Gastroesophageal sphincter (tissue), 4 donors: ENCODE data around the gene ZNF385B. TPM values are rescaled to one million over a fixed set of nuclear protein-coding genes. Genes with fewer than 3 reads are reported as not detected.
A peak's percentile ranks its signal among the peaks of the same experiment; 100 is the strongest.

Experiments
- ATAC-seq: fragments of 150-250 bp; one replicate; pipeline ENCODE4 v1.9.1; 2016; ENCODE audit warnings: mild to moderate bottlenecking, moderate library complexity
- H3K27ac ChIP-seq, 4 donors: fragments of 200-600 bp; sonication (generic) in 3 of 4; 1 replicate in 3 of 4; 2 replicates in 1 of 4; pipeline ENCODE4 v1.5.1; 2016 to 2019
- H3K27me3 ChIP-seq: fragments of 200-600 bp; sonication (generic); one replicate; pipeline ENCODE4 v1.5.1; 2019
- H3K36me3 ChIP-seq, 2 donors: fragments of 200-600 bp; sonication (generic); one replicate each; pipeline ENCODE4 v1.5.1; 2019; ENCODE audit warnings: control low read depth in 1 of 2
- H3K4me1 ChIP-seq, 3 donors: fragments of 200-600 bp; sonication (generic); 1 replicate in 2 of 3; 2 replicates in 1 of 3; pipeline ENCODE4 v1.5.1; 2016 to 2019; ENCODE audit warnings: control low read depth in 2 of 3
- H3K4me3 ChIP-seq, 2 donors: fragments of 200-600 bp; sonication (generic); one replicate each; pipeline ENCODE4 v1.5.1; 2019; ENCODE audit warnings: mild to moderate bottlenecking in 1 of 2, moderate library complexity in 1 of 2
- H3K9me3 ChIP-seq, 3 donors: fragments of 200-600 bp; sonication (generic); one replicate each; pipeline ENCODE4 v1.5.1; 2017 to 2019; ENCODE audit warnings: control low read depth in 2 of 3
- CTCF ChIP-seq, 4 experiments: fragments of 200-600 bp in 2 of 4; fragments of 450-650 bp in 2 of 4; sonication (generic) in 1 of 4; IDR thresholded peaks; one replicate each; pipeline ENCODE4 v1.5.1; 2017 to 2019; ENCODE audit warnings: antibody characterized with exemption in 4 of 4, mild to moderate bottlenecking in 2 of 4, moderate library complexity in 2 of 4
- EP300 ChIP-seq: sonication (generic); formaldehyde crosslinking; IDR thresholded peaks from one replicate; pipeline ENCODE4 v1.6.1; 2017; ENCODE audit warnings: antibody characterized with exemption, mild to moderate bottlenecking
- POLR2A ChIP-seq, 2 donors: fragments of 450-650 bp; IDR thresholded peaks; one replicate each; pipeline ENCODE4 v1.6.1; 2017; ENCODE audit warnings: antibody characterized with exemption in 2 of 2, mild to moderate bottlenecking in 2 of 2, moderate library complexity in 1 of 2
- POLR2AphosphoS5 ChIP-seq: sonication (generic); formaldehyde crosslinking; IDR thresholded peaks from one replicate; pipeline ENCODE4 v1.6.1; 2017; ENCODE audit warnings: antibody characterized with exemption
- WGBS, 2 donors: methylation state at CpG; one replicate each; pipeline ENCODE4 v1.1.5; 2018; ENCODE audit warnings: low coverage in 1 of 2; 5-methylcytosine and 5-hydroxymethylcytosine counted together
- total RNA-seq, 4 donors: library from RNA; depleted of rRNA; stranded (reverse); fragments of >200 nt; gene quantifications; one replicate each; pipeline ENCODE4 v1.1.0, GENCODE V29; 2016

The ZNF385B gene
- total RNA-seq, 4 donors from 2014 or later = 2.7 to 7.6 (median 3.9) TPM

- Histone ChIP-seq H3K4me3 (no peak overlapping the region), H3K27ac (no peak overlapping the region), H3K9me3 (no peaks in the 10 kb centered on the region), H3K36me3 (no peaks in the 10 kb centered on the region), H3K4me1 (peaks cover 2 to 22% (median 5%) of the 10 kb centered on the region in 3 donors), H3K27me3 (no peaks in the 10 kb centered on the region)
- ATAC-seq = no peak
- WGBS, 2 donors = 84 to 96% methylated on average over 2 of the region's 2 CpGs
- no peak for TF ChIP-seq POLR2AphosphoS5
- no peak for TF ChIP-seq POLR2A (IDR thresholded peaks at IDR 0.05)
- no peak for TF ChIP-seq EP300
- TF ChIP-seq CTCF (IDR thresholded peaks at IDR 0.05) = no peak
Measured at GRCh38 chr2:179488563-179488962, 372.8 kb downstream of the ZNF385B start.

- Histone ChIP-seq H3K36me3 (no peaks in the 10 kb centered on the region), H3K4me3 (no peak overlapping the region), H3K27ac (peak overlapping the region; percentile 30 to 58 (median 35)), H3K9me3 (no peaks in the 10 kb centered on the region), H3K27me3 (no peaks in the 10 kb centered on the region), H3K4me1 (peaks cover 2 to 22% (median 5%) of the 10 kb centered on the region in 3 donors)
- WGBS, 2 donors = 24 to 28% methylated on average over 3 to 5 of the region's 5 CpGs
- peak; percentile 50 for ATAC-seq
- TF ChIP-seq POLR2A (IDR thresholded peaks at IDR 0.05) (no peak), POLR2AphosphoS5 (peak; percentile 26), CTCF (IDR thresholded peaks at IDR 0.05) (no peak), EP300 (no peak)
Measured at GRCh38 chr2:179487010-179487731, 374.2 kb downstream of the ZNF385B start.

- Histone ChIP-seq H3K9me3 (no peaks in the 10 kb centered on the region), H3K4me3 (no peak overlapping the region), H3K4me1 (peaks cover 2 to 34% (median 9%) of the 10 kb centered on the region in 3 donors), H3K27ac (no peak overlapping the region), H3K27me3 (no peaks in the 10 kb centered on the region), H3K36me3 (no peaks in the 10 kb centered on the region)
- no peak for TF ChIP-seq EP300
- no peak for TF ChIP-seq POLR2AphosphoS5
- TF ChIP-seq CTCF (IDR thresholded peaks at IDR 0.05) = no peak
- no peak for TF ChIP-seq POLR2A (IDR thresholded peaks at IDR 0.05)
- 72 to 86% methylated on average over 6 of the region's 6 CpGs for WGBS, 2 donors
- ATAC-seq = no peak
Measured at GRCh38 chr2:179483131-179483530, 378.3 kb downstream of the ZNF385B start.

- no peak overlapping the region for H3K4me3 ChIP-seq
- ATAC-seq = no peak
- H3K27me3 ChIP-seq = no peaks in the 10 kb centered on the region
- no peak overlapping the region for H3K27ac ChIP-seq
- no peaks in the 10 kb centered on the region for H3K36me3 ChIP-seq
- H3K4me1 ChIP-seq = peaks cover 0 to 14% (median 4%) of the 10 kb centered on the region in 3 donors
- no peaks in the 10 kb centered on the region for H3K9me3 ChIP-seq
- WGBS, 2 donors = 0 to 14% methylated on average over 1 to 3 of the region's 3 CpGs
- TF ChIP-seq POLR2AphosphoS5 = no peak
- no peak for TF ChIP-seq EP300
- no peak for TF ChIP-seq POLR2A (IDR thresholded peaks at IDR 0.05)
- TF ChIP-seq CTCF (IDR thresholded peaks at IDR 0.05) = no peak
Measured at GRCh38 chr2:179479947-179480346, 381.5 kb downstream of the ZNF385B start.

- no peaks in the 10 kb centered on the region for H3K36me3 ChIP-seq
- no peak overlapping the region for H3K4me3 ChIP-seq
- TF ChIP-seq CTCF (IDR thresholded peaks at IDR 0.05) = no peak
- H3K27me3 ChIP-seq = no peaks in the 10 kb centered on the region
- no peak for ATAC-seq
- no peak overlapping the region for H3K27ac ChIP-seq
- H3K9me3 ChIP-seq = no peaks in the 10 kb centered on the region
- H3K4me1 ChIP-seq = peaks cover 0 to 14% (median 4%) of the 10 kb centered on the region in 3 donors
Measured at GRCh38 chr2:179478771-179479170, 382.6 kb downstream of the ZNF385B start.
